OCI-LY1 (cell line): ENCODE data around the gene DYRK1A.

Experiments used
- CTCF ChIP-seq: fragments of 200-600 bp; sonication (generic), shearing (Covaris generic); IDR thresholded peaks from 2 replicates; pipeline ENCODE4 v1.5.1; 2017; ENCODE audit warnings: mild to moderate bottlenecking, antibody characterized with exemption, low read length, moderate library complexity, mixed read lengths
- EZH2 ChIP-seq: fragments of 200-600 bp; sonication (generic), shearing (Covaris generic); IDR thresholded peaks from 2 replicates; pipeline ENCODE4 v1.8.0; 2017; ENCODE audit warnings: borderline replicate concordance, mixed run types, mild to moderate bottlenecking, antibody characterized with exemption, low read length, moderate library complexity, mixed read lengths

DNA sequence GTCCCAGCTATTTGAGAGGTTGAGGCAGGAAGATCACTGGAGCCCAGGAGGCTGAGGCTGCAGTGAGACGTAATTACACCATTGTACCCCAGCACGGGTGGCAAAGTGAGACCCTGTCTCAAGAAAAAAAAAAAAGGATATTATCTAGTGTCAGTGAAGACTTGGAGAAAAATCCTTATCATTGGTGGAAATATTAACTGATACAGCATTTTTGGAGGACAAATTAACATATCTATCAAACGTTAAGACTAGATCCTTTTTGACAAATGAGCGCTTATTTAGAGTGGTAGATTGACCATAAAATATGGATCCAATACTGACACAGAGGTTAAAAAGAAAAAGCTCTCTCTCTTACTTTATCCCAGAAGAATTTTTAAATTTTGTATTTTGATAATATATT lies 35.2 kb upstream of the DYRK1A start:
- TF ChIP-seq EZH2 (no peak), CTCF (no peak)
